Measurements from ENCODE around the gene IMMP2L.

The IMMP2L gene

GRCh38 chr7:111160297-111160696 is 402.0 kb downstream of the IMMP2L start:
- Histone ChIP-seq H4K20me1 (ENCODE audit: low read depth, low read length) (no peaks in the 10 kb centered on the region), H3K4me3 (ENCODE audit: insufficient read depth, low read length, poor library complexity, severe bottlenecking) (no peak overlapping the region), H3K27me3 (ENCODE audit: low read length) (no peaks in the 10 kb centered on the region), H3K9me3 (ENCODE audit: insufficient read depth, low read length) (no peaks in the 10 kb centered on the region), H3K79me2 (ENCODE audit: insufficient read depth, low read length) (no peaks in the 10 kb centered on the region), H2AFZ (ENCODE audit: low read depth, low read length, severe bottlenecking) (no peak overlapping the region), H3K9me2 (replicated peaks; ENCODE audit: insufficient read depth, low read length) (no peaks in the 10 kb centered on the region), H3K36me3 (ENCODE audit: low read length) (no peaks in the 10 kb centered on the region), H3K9ac (ENCODE audit: low read length) (no peak overlapping the region), H3K27ac (ENCODE audit: low read depth, low read length) (no peak overlapping the region), H3F3A (ENCODE audit: insufficient read depth) (no peaks in the 10 kb centered on the region; the same call in 1 of the 2 replicates), H3K4me2 (ENCODE audit: low read depth, low read length, poor library complexity, severe bottlenecking) (no peak overlapping the region)
- TF ChIP-seq EZH2phosphoT487 (conservative IDR thresholded peaks at IDR 0.05; ENCODE audit: low read length), result no peak

- no peaks in the 10 kb centered on the region for H3K9me3 ChIP-seq (ENCODE audit: insufficient read depth, low read length)
- H3K27ac ChIP-seq (ENCODE audit: low read depth, low read length), result no peak overlapping the region
- H2AFZ ChIP-seq (ENCODE audit: low read depth, low read length, severe bottlenecking), result no peak overlapping the region
- no peaks in the 10 kb centered on the region for H4K20me1 ChIP-seq (ENCODE audit: low read depth, low read length)
- no peak overlapping the region for H3K4me3 ChIP-seq (ENCODE audit: insufficient read depth, low read length, poor library complexity, severe bottlenecking)
- no peaks in the 10 kb centered on the region for H3K27me3 ChIP-seq (ENCODE audit: low read length)
- no peaks in the 10 kb centered on the region for H3K9me2 ChIP-seq (replicated peaks; ENCODE audit: insufficient read depth, low read length)
- H3K36me3 ChIP-seq (ENCODE audit: low read length), result no peaks in the 10 kb centered on the region
- no peak overlapping the region for H3K4me2 ChIP-seq (ENCODE audit: low read depth, low read length, poor library complexity, severe bottlenecking)
- no peak for TF ChIP-seq CTCF (IDR thresholded peaks at IDR 0.05; ENCODE audit: insufficient read depth, low read length, poor library complexity, severe bottlenecking)
- TF ChIP-seq EZH2phosphoT487 (conservative IDR thresholded peaks at IDR 0.05; ENCODE audit: low read length), result no peak
- H3K9ac ChIP-seq (ENCODE audit: low read length), result no peak overlapping the region
- H3F3A ChIP-seq (ENCODE audit: insufficient read depth), result no peaks in the 10 kb centered on the region; the same call in 1 of the 2 replicates
- no peaks in the 10 kb centered on the region for H3K79me2 ChIP-seq (ENCODE audit: insufficient read depth, low read length)
These were observed 402.9 kb downstream of the IMMP2L start for GRCh38 chr7:111159426-111159825.

DNA sequence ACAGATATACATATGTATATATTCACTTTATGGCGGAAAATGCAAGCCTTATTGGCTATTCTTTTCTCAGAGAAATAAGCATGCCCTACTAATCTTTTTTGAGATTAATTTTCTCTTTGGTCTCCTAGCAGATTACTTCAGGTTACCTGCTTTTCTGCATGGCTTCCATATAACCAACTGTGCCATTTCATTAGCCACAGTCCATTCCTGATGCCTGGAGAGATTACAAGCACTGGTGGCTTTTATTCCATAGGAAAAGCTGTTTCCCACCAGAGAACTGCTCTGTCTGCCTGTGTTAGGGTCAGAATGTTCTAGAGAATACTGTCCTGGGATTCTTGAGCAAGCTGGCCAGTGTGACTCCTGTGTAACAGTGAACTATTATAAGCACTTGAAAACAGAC is 411.6 kb downstream of the IMMP2L start:
- H3K9me2 ChIP-seq (replicated peaks; ENCODE audit: insufficient read depth, low read length), result no peaks in the 10 kb centered on the region
- TF ChIP-seq EZH2phosphoT487 (conservative IDR thresholded peaks at IDR 0.05; ENCODE audit: low read length) (no peak), CTCF (IDR thresholded peaks at IDR 0.05; ENCODE audit: insufficient read depth, low read length, poor library complexity, severe bottlenecking) (no peak)
- no peaks in the 10 kb centered on the region for H3K9me3 ChIP-seq (ENCODE audit: insufficient read depth, low read length)
- no peaks in the 10 kb centered on the region for H3F3A ChIP-seq (ENCODE audit: insufficient read depth)
- H2AFZ ChIP-seq (ENCODE audit: low read depth, low read length, severe bottlenecking), result no peak overlapping the region
- no peak overlapping the region for H3K4me2 ChIP-seq (ENCODE audit: low read depth, low read length, poor library complexity, severe bottlenecking)
- no peaks in the 10 kb centered on the region for H3K36me3 ChIP-seq (ENCODE audit: low read length)
- no peak overlapping the region for H3K4me3 ChIP-seq (ENCODE audit: insufficient read depth, low read length, poor library complexity, severe bottlenecking)
- H4K20me1 ChIP-seq (ENCODE audit: low read depth, low read length), result no peaks in the 10 kb centered on the region
- H3K9ac ChIP-seq (ENCODE audit: low read length), result no peak overlapping the region
- no peaks in the 10 kb centered on the region for H3K27me3 ChIP-seq (ENCODE audit: low read length)
- no peak overlapping the region for H3K27ac ChIP-seq (ENCODE audit: low read depth, low read length)
- no peaks in the 10 kb centered on the region for H3K79me2 ChIP-seq (ENCODE audit: insufficient read depth, low read length)

- H4K20me1 ChIP-seq (ENCODE audit: low read depth, low read length), result no peaks in the 10 kb centered on the region
- H2AFZ ChIP-seq (ENCODE audit: low read depth, low read length, severe bottlenecking), result no peak overlapping the region
- no peak overlapping the region for H3K27ac ChIP-seq (ENCODE audit: low read depth, low read length)
- no peaks in the 10 kb centered on the region for H3K9me3 ChIP-seq (ENCODE audit: insufficient read depth, low read length)
- H3K27me3 ChIP-seq (ENCODE audit: low read length), result no peaks in the 10 kb centered on the region
- H3K4me2 ChIP-seq (ENCODE audit: low read depth, low read length, poor library complexity, severe bottlenecking), result no peak overlapping the region
- no peak overlapping the region for H3K4me3 ChIP-seq (ENCODE audit: insufficient read depth, low read length, poor library complexity, severe bottlenecking)
- TF ChIP-seq CTCF (IDR thresholded peaks at IDR 0.05; ENCODE audit: insufficient read depth, low read length, poor library complexity, severe bottlenecking), result no peak
- TF ChIP-seq EZH2phosphoT487 (conservative IDR thresholded peaks at IDR 0.05; ENCODE audit: low read length), result no peak
- H3K79me2 ChIP-seq (ENCODE audit: insufficient read depth, low read length), result no peaks in the 10 kb centered on the region
- H3K9ac ChIP-seq (ENCODE audit: low read length), result no peak overlapping the region
- no peaks in the 10 kb centered on the region for H3F3A ChIP-seq (ENCODE audit: insufficient read depth)
- H3K9me2 ChIP-seq (replicated peaks; ENCODE audit: insufficient read depth, low read length), result no peaks in the 10 kb centered on the region
- H3K36me3 ChIP-seq (ENCODE audit: low read length), result no peaks in the 10 kb centered on the region
These were observed 414.4 kb downstream of the IMMP2L start for GRCh38 chr7:111147708-111148533.

Measured in SU-DHL-6 (cell line).